ENCODE data around the gene DAB1.

The DAB1 gene

DNA sequence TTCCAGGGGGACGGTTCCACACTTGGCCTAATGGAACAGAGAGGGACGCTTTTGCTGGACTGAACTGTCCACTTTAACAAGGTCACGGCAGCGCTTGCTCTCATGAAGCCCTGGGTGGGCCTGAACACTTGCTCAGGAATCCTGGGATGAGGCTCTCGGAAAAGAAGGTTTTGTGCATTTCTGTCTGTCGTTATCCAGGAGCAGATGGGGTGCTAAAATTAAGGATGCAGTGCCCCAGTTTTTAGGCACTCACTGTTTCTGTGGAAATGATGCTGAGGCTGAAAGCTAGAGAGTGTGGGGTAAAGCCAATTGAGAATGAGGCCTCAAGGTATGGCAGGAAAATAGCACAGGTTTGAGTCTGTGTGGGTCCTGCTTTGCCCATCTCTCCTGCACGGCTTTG lies 111.0 kb downstream of the DAB1 start:
- H3K4me1 ChIP-seq (ENCODE audit: control insufficient read depth, low read length): peaks cover under 1% of the 10 kb centered on the region
- no peaks in the 10 kb centered on the region for H3K27me3 ChIP-seq (ENCODE audit: control insufficient read depth, low read length)
- no peaks in the 10 kb centered on the region for H3K79me2 ChIP-seq (ENCODE audit: control insufficient read depth, low read length)
- no peaks in the 10 kb centered on the region for H3K9me3 ChIP-seq (ENCODE audit: control insufficient read depth, insufficient read depth, low read length)
- no peak overlapping the region for H3K4me2 ChIP-seq (ENCODE audit: low read length)
- no peaks in the 10 kb centered on the region for H4K20me1 ChIP-seq (ENCODE audit: control insufficient read depth, insufficient read depth, low read depth, low read length)
- H3K4me3 ChIP-seq (ENCODE audit: low read length): no peak overlapping the region
- no peaks in the 10 kb centered on the region for H3K9me2 ChIP-seq (replicated peaks; ENCODE audit: control insufficient read depth, low read length)
- H3K27ac ChIP-seq (ENCODE audit: low read depth, low read length): no peak overlapping the region
- TF ChIP-seq, protein P1, sequence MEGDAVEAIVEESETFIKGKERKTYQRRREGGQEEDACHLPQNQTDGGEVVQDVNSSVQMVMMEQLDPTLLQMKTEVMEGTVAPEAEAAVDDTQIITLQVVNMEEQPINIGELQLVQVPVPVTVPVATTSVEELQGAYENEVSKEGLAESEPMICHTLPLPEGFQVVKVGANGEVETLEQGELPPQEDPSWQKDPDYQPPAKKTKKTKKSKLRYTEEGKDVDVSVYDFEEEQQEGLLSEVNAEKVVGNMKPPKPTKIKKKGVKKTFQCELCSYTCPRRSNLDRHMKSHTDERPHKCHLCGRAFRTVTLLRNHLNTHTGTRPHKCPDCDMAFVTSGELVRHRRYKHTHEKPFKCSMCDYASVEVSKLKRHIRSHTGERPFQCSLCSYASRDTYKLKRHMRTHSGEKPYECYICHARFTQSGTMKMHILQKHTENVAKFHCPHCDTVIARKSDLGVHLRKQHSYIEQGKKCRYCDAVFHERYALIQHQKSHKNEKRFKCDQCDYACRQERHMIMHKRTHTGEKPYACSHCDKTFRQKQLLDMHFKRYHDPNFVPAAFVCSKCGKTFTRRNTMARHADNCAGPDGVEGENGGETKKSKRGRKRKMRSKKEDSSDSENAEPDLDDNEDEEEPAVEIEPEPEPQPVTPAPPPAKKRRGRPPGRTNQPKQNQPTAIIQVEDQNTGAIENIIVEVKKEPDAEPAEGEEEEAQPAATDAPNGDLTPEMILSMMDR (IDR thresholded peaks at IDR 0.05; ENCODE audit: low read depth, low read length, poor library complexity, severe bottlenecking): no peak
- no peak for TF ChIP-seq EZH2phosphoT487 (IDR thresholded peaks at IDR 0.05; ENCODE audit: borderline replicate concordance, low read length)
- no peaks in the 10 kb centered on the region for H3F3A ChIP-seq (ENCODE audit: control insufficient read depth, insufficient read depth)
- no peaks in the 10 kb centered on the region for H3K36me3 ChIP-seq (ENCODE audit: control insufficient read depth, low read length)

DNA sequence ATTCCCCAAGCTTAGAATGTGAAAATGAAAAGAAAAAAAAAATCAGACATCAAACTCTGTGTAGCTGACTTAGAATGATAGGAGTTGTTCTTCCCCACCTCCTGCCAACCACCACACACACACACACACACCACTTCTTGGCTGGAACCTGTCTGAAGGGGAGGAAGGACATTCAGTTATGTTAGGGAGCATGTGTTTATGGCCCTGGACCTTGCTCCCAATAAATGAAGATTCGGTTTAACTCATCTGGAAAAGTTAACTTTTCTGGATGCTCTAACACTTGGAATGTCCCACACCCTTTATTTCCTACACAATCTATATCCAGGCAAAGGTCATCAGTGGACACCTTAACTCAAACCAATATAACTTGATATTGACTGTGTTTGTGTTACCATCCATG lies 112.4 kb downstream of the DAB1 start:
- H3K27ac ChIP-seq (ENCODE audit: low read depth, low read length): no peak overlapping the region

DNA sequence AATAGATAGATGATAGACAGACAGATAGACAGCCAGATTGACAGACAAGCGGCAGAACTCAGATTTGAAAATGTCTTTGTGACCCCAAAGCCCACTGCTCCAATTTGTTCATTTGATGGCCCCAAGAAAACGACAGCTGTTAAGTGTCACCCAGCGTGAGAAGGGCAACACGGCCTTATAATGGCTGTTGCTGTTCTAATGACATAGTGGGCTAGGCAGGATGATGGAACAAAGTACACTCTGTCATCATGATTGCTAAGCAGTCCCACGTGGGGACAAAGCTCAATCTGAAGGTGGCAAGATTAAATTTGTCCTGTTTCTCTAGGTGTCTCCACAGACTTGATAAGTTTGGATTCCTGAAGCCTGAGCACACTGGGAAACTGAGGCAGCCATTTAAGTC lies 112.9 kb downstream of the DAB1 start:
- Histone ChIP-seq H3K4me3 (ENCODE audit: low read length) (no peak overlapping the region), H3K36me3 (ENCODE audit: control insufficient read depth, low read length) (no peaks in the 10 kb centered on the region), H3K4me1 (ENCODE audit: control insufficient read depth, low read length) (peaks cover 6% of the 10 kb centered on the region), H3K79me2 (ENCODE audit: control insufficient read depth, low read length) (no peaks in the 10 kb centered on the region), H3K4me2 (ENCODE audit: low read length) (no peak overlapping the region), H4K20me1 (ENCODE audit: control insufficient read depth, insufficient read depth, low read depth, low read length) (no peaks in the 10 kb centered on the region), H3F3A (ENCODE audit: control insufficient read depth, insufficient read depth) (no peaks in the 10 kb centered on the region), H3K27me3 (ENCODE audit: control insufficient read depth, low read length) (no peaks in the 10 kb centered on the region), H3K9me3 (ENCODE audit: control insufficient read depth, insufficient read depth, low read length) (no peaks in the 10 kb centered on the region), H3K27ac (ENCODE audit: low read depth, low read length) (no peak overlapping the region), H3K9me2 (replicated peaks; ENCODE audit: control insufficient read depth, low read length) (no peaks in the 10 kb centered on the region)
- TF ChIP-seq, protein P1 (IDR thresholded peaks at IDR 0.05; ENCODE audit: low read depth, low read length, poor library complexity, severe bottlenecking): no peak
- no peak for TF ChIP-seq EZH2phosphoT487 (IDR thresholded peaks at IDR 0.05; ENCODE audit: borderline replicate concordance, low read length)

More for the DNA sequence above, 112.4 kb downstream of the DAB1 start:
- H3K36me3 ChIP-seq (ENCODE audit: control insufficient read depth, low read length): no peaks in the 10 kb centered on the region
- H3K4me2 ChIP-seq (ENCODE audit: low read length): no peak overlapping the region
- no peaks in the 10 kb centered on the region for H3K9me3 ChIP-seq (ENCODE audit: control insufficient read depth, insufficient read depth, low read length)
- no peaks in the 10 kb centered on the region for H3K9me2 ChIP-seq (replicated peaks; ENCODE audit: control insufficient read depth, low read length)
- no peak overlapping the region for H3K4me3 ChIP-seq (ENCODE audit: low read length)
- H3K27me3 ChIP-seq (ENCODE audit: control insufficient read depth, low read length): no peaks in the 10 kb centered on the region
- H3K4me1 ChIP-seq (ENCODE audit: control insufficient read depth, low read length): peaks cover 6% of the 10 kb centered on the region
- no peaks in the 10 kb centered on the region for H3F3A ChIP-seq (ENCODE audit: control insufficient read depth, insufficient read depth)
- TF ChIP-seq, protein P1 (IDR thresholded peaks at IDR 0.05; ENCODE audit: low read depth, low read length, poor library complexity, severe bottlenecking): no peak
- no peak for TF ChIP-seq EZH2phosphoT487 (IDR thresholded peaks at IDR 0.05; ENCODE audit: borderline replicate concordance, low read length)
- H4K20me1 ChIP-seq (ENCODE audit: control insufficient read depth, insufficient read depth, low read depth, low read length): no peaks in the 10 kb centered on the region
- no peaks in the 10 kb centered on the region for H3K79me2 ChIP-seq (ENCODE audit: control insufficient read depth, low read length)

DNA sequence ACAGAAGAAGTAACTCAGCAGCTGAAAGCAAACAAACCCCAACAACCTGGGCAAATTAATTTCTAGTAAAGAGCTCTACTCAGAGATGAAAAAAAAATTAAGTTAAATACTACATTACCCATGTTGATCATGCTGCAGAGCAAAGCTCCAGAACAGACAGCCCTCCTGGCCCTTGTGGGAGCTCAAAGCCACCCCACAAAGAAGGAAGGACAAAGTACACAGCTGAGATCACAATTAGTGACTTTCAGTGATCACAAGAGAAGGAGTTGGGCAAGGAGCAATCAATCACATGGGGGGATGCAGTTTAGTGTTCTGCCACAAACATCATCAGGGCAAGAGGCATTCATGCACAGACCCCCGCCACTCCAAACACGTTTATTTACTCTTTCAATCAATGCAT lies 114.2 kb downstream of the DAB1 start:
- Histone ChIP-seq H3K4me2 (ENCODE audit: low read length) (no peak overlapping the region), H4K20me1 (ENCODE audit: control insufficient read depth, insufficient read depth, low read depth, low read length) (no peaks in the 10 kb centered on the region), H3K27ac (ENCODE audit: low read depth, low read length) (no peak overlapping the region), H3K79me2 (ENCODE audit: control insufficient read depth, low read length) (no peaks in the 10 kb centered on the region), H3K9me2 (replicated peaks; ENCODE audit: control insufficient read depth, low read length) (no peaks in the 10 kb centered on the region), H3F3A (ENCODE audit: control insufficient read depth, insufficient read depth) (no peaks in the 10 kb centered on the region), H3K4me3 (ENCODE audit: low read length) (no peak overlapping the region), H3K36me3 (ENCODE audit: control insufficient read depth, low read length) (no peaks in the 10 kb centered on the region), H3K4me1 (ENCODE audit: control insufficient read depth, low read length) (peaks cover 6% of the 10 kb centered on the region), H3K9me3 (ENCODE audit: control insufficient read depth, insufficient read depth, low read length) (no peaks in the 10 kb centered on the region), H3K27me3 (ENCODE audit: control insufficient read depth, low read length) (no peaks in the 10 kb centered on the region)
- TF ChIP-seq EZH2phosphoT487 (IDR thresholded peaks at IDR 0.05; ENCODE audit: borderline replicate concordance, low read length): no peak
- TF ChIP-seq, protein P1 (IDR thresholded peaks at IDR 0.05; ENCODE audit: low read depth, low read length, poor library complexity, severe bottlenecking): no peak

Data from DOHH2 (cell line).